Suprapubic skin (tissue), 4 donors: ENCODE data around the gene DISC1. TPM values are rescaled to one million over a fixed set of nuclear protein-coding genes. Genes with fewer than 3 reads are reported as not detected.

Source experiments
- DNase-seq, 2 donors: peaks; one replicate each; pipeline ENCODE4 v3.0.0-alpha.2; 2019; ENCODE audit warnings: low spot score in 2 of 2
- H3K27ac ChIP-seq: fragments of 200-600 bp; sonication (generic); one replicate; pipeline ENCODE4 v1.5.1; 2019
- H3K27me3 ChIP-seq: fragments of 200-600 bp; sonication (generic); one replicate; pipeline ENCODE4 v1.5.1; 2019
- H3K36me3 ChIP-seq: fragments of 200-600 bp; sonication (generic); one replicate; pipeline ENCODE4 v1.5.1; 2019
- H3K4me1 ChIP-seq: fragments of 200-600 bp; sonication (generic); one replicate; pipeline ENCODE4 v1.5.1; 2019
- H3K4me3 ChIP-seq: fragments of 200-600 bp; sonication (generic); one replicate; pipeline ENCODE4 v1.5.1; 2019; ENCODE audit warnings: mild to moderate bottlenecking
- H3K9me3 ChIP-seq: fragments of 200-600 bp; sonication (generic); one replicate; pipeline ENCODE4 v1.5.1; 2019
- CTCF ChIP-seq, 2 donors: fragments of 200-600 bp in 1 of 2; fragments of 450-650 bp in 1 of 2; sonication (generic) in 1 of 2; IDR thresholded peaks; one replicate each; pipeline ENCODE4 v1.5.1; 2016 to 2019; ENCODE audit warnings: antibody characterized with exemption in 2 of 2, mild to moderate bottlenecking in 1 of 2, moderate library complexity in 1 of 2
- EP300 ChIP-seq: sonication (generic); formaldehyde crosslinking; IDR thresholded peaks from one replicate; pipeline ENCODE4 v1.6.1; 2017; ENCODE audit warnings: antibody characterized with exemption
- POLR2A ChIP-seq, 2 donors: fragments of 450-650 bp; IDR thresholded peaks; one replicate each; pipeline ENCODE4 v1.6.1; 2017; ENCODE audit warnings: antibody characterized with exemption in 2 of 2, mild to moderate bottlenecking in 2 of 2, moderate library complexity in 2 of 2
- POLR2AphosphoS5 ChIP-seq, 3 donors: sonication (generic); formaldehyde crosslinking; IDR thresholded peaks; one replicate each; pipeline ENCODE4 v1.6.1; 2017; ENCODE audit warnings: antibody characterized with exemption in 3 of 3
- WGBS: methylation state at CpG from one replicate; pipeline ENCODE4 v1.1.5; 2018; 5-methylcytosine and 5-hydroxymethylcytosine counted together
- total RNA-seq, 4 donors: library from RNA; depleted of rRNA; stranded (reverse); fragments of >200 nt; gene quantifications; one replicate each; pipeline ENCODE4 v1.1.0, GENCODE V29; 2016

Gene DISC1
- total RNA-seq, 4 donors from 2014 or later, result 3.0 to 8.4 (median 5.2) TPM

GRCh38 chr1:231882333-231882732 lies 255.7 kb downstream of the DISC1 start:
- Histone ChIP-seq H3K36me3 (no peaks in the 10 kb centered on the region), H3K4me1 (no peaks in the 10 kb centered on the region), H3K4me3 (no peak overlapping the region), H3K27ac (no peak overlapping the region), H3K27me3 (no peaks in the 10 kb centered on the region), H3K9me3 (no peaks in the 10 kb centered on the region)
- 77% methylated on average over 4 of the region's 4 CpGs for WGBS
- TF ChIP-seq POLR2A (IDR thresholded peaks at IDR 0.05) (no peak), EP300 (no peak), POLR2AphosphoS5 (IDR thresholded peaks at IDR 0.05) (no peak), CTCF (IDR thresholded peaks at IDR 0.05) (no peak)
- no peak for DNase-seq

GRCh38 chr1:231882790-231883189 lies 256.2 kb downstream of the DISC1 start:
- TF ChIP-seq POLR2AphosphoS5 (IDR thresholded peaks at IDR 0.05), result no peak
- TF ChIP-seq CTCF (IDR thresholded peaks at IDR 0.05), result no peak
- TF ChIP-seq EP300, result no peak
- TF ChIP-seq POLR2A (IDR thresholded peaks at IDR 0.05), result no peak
- H3K27me3 ChIP-seq, result no peaks in the 10 kb centered on the region
- H3K9me3 ChIP-seq, result no peaks in the 10 kb centered on the region
- 93% methylated on average over 8 of the region's 8 CpGs for WGBS
- H3K4me3 ChIP-seq, result no peak overlapping the region
- H3K36me3 ChIP-seq, result no peaks in the 10 kb centered on the region
- no peak overlapping the region for H3K27ac ChIP-seq
- no peak for DNase-seq
- no peaks in the 10 kb centered on the region for H3K4me1 ChIP-seq

GRCh38 chr1:231883382-231883781 lies 256.8 kb downstream of the DISC1 start:
- TF ChIP-seq POLR2A (IDR thresholded peaks at IDR 0.05), result no peak
- no peak for TF ChIP-seq EP300
- TF ChIP-seq CTCF (IDR thresholded peaks at IDR 0.05), result no peak
- TF ChIP-seq POLR2AphosphoS5 (IDR thresholded peaks at IDR 0.05), result no peak
- H3K4me3 ChIP-seq, result no peak overlapping the region
- H3K4me1 ChIP-seq, result no peaks in the 10 kb centered on the region
- no peaks in the 10 kb centered on the region for H3K27me3 ChIP-seq
- no peaks in the 10 kb centered on the region for H3K9me3 ChIP-seq
- no peaks in the 10 kb centered on the region for H3K36me3 ChIP-seq
- H3K27ac ChIP-seq, result no peak overlapping the region
- DNase-seq, result no peak
- 82% methylated on average over 1 of the region's 1 CpG for WGBS

- H3K27ac ChIP-seq, result no peak overlapping the region
- H3K4me3 ChIP-seq, result no peak overlapping the region
- no peak for DNase-seq
- WGBS, result 84% methylated on average over 7 of the region's 7 CpGs
- H3K4me1 ChIP-seq, result no peaks in the 10 kb centered on the region
- no peaks in the 10 kb centered on the region for H3K9me3 ChIP-seq
- H3K27me3 ChIP-seq, result no peaks in the 10 kb centered on the region
- TF ChIP-seq CTCF (IDR thresholded peaks at IDR 0.05) (no peak), EP300 (no peak)
- no peaks in the 10 kb centered on the region for H3K36me3 ChIP-seq
These were observed 258.7 kb downstream of the DISC1 start for GRCh38 chr1:231885209-231885854.

- Histone ChIP-seq H3K27ac (no peak overlapping the region), H3K36me3 (no peaks in the 10 kb centered on the region), H3K27me3 (no peaks in the 10 kb centered on the region), H3K4me1 (no peaks in the 10 kb centered on the region), H3K9me3 (no peaks in the 10 kb centered on the region), H3K4me3 (no peak overlapping the region)
- TF ChIP-seq POLR2AphosphoS5 (IDR thresholded peaks at IDR 0.05) (no peak), CTCF (IDR thresholded peaks at IDR 0.05) (no peak), POLR2A (IDR thresholded peaks at IDR 0.05) (no peak), EP300 (no peak)
- 95% methylated on average over 3 of the region's 3 CpGs for WGBS
- DNase-seq, result no peak
These were observed 260.6 kb downstream of the DISC1 start for GRCh38 chr1:231887166-231887565.
